Measurements from ENCODE around the gene UBQLN2.

DNA sequence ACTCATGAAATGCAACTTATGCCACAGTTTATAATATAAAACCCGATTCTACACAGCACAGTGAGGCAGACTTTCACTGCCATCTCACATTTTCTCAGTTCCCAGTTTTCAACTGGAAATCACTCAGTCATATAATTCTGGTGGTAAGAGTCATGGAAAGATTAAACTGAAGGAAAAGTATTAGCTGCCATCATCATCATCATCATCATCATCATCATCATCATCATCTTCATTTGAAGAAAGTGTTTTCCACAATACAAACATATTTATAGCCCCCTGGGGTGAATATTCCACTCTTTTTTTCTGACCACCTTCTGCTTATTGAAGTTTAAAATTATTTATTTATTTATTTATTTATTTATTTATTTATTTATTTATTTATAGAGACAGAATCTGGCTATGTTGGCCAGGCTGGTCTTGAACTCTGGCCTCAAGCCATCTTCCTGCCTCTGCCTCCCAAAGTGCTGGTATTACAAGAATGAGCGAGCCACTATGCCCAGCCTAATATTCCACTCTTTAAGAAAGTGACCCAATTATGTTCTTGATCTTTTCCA is 6.0 kb upstream of the UBQLN2 start:
- TF ChIP-seq, protein P1, sequence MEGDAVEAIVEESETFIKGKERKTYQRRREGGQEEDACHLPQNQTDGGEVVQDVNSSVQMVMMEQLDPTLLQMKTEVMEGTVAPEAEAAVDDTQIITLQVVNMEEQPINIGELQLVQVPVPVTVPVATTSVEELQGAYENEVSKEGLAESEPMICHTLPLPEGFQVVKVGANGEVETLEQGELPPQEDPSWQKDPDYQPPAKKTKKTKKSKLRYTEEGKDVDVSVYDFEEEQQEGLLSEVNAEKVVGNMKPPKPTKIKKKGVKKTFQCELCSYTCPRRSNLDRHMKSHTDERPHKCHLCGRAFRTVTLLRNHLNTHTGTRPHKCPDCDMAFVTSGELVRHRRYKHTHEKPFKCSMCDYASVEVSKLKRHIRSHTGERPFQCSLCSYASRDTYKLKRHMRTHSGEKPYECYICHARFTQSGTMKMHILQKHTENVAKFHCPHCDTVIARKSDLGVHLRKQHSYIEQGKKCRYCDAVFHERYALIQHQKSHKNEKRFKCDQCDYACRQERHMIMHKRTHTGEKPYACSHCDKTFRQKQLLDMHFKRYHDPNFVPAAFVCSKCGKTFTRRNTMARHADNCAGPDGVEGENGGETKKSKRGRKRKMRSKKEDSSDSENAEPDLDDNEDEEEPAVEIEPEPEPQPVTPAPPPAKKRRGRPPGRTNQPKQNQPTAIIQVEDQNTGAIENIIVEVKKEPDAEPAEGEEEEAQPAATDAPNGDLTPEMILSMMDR (IDR thresholded peaks at IDR 0.05): no peak
- TF ChIP-seq POLR2AphosphoS5 (IDR thresholded peaks at IDR 0.05) (no peak), EP300 (IDR thresholded peaks at IDR 0.05) (no peak), POLR2A (IDR thresholded peaks at IDR 0.05) (no peak)

Data from stomach (tissue), 4 donors.